HTR-8/SVneo (cell line): ENCODE measurements around the gene RAB24.
"Not testable (repeated sequence)": the region's sequence is repeated elsewhere in the genome, so short reads cannot be mapped to it uniquely, and the experiment has no call there.

Experiments
- DNase-seq: peaks from one replicate; pipeline ENCODE4 v3.0.0; 2011; ENCODE audit warnings: low spot score, mixed read lengths; ENCODE audit not compliant: insufficient read length
- FAIRE-seq: peaks from 2 replicates; lab custom pipeline; 2011; peaks lifted over from hg19 to GRCh38; lab: Jason Lieb, UNC

Gene RAB24

DNA sequence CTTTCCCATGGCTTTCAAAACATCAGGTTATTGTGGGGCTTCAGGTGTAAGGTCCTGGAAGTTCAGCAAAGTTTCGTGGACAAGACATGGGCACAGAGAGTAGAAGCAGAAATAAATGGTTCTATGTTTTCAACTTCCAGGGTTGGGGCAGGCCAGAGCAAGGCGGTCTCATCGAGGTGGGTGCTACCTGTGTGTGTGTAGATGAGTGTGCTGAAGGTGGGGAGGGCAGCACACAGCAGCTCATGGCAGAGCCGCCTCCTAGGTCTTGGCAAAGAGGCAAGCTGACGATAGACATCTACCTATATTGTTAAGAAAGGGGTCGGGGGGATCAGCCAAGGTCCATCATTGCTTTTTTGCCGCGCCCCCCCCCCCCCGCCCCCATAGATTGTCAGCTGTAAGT is 3.8 kb downstream of the RAB24 start:
- no peak for FAIRE-seq
- no peak for DNase-seq

- no peak for DNase-seq
- no peak for FAIRE-seq
Observed at GRCh38 chr5:177297922-177298321, 5.6 kb downstream of the RAB24 start.

- DNase-seq (no peak), FAIRE-seq (no peak)
Observed at GRCh38 chr5:177296581-177296980, 6.9 kb downstream of the RAB24 start.

DNA sequence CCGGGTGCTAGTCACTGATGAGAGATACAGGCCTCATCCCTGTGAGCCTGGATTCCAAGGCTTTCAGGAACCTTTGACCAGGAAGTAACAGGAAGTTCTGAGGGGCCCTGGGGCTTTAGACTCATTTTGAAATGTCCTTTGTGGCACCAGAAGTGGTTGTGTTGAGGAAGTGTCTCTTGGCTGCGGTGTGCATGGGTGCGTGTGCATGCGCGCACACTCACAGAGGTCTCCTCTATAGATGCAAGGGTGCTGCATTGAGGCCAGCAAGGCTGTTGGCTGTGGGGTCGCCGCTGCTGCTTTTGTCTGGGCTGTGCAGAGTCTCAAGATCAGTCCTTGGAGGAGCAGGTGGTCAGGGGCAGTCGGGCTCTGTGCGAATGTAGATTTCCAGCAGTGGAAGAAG is 7.6 kb downstream of the RAB24 start:
- DNase-seq (no peak), FAIRE-seq (no peak)

DNA sequence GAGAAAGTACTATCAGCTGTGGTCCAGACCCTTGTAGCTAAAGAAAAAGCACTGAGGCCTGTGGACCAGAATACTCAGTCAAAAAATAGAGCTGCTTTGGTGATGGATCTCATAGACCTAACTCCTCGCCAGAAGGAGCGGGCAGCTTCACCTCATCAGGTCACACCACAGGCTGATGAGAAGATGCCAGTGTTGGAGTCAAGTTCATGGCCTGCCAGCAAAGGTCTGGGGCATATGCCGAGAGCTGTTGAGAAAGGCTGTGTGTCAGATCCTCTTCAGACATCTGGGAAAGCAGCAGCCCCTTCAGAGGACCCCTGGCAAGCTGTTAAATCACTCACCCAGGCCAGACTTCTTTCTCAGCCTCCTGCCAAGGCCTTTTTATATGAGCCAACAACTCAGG is 8.9 kb downstream of the RAB24 start:
- FAIRE-seq: no peak
- DNase-seq: no peak

- DNase-seq: no peak
- no peak for FAIRE-seq
Observed at GRCh38 chr5:177293819-177294581, 9.5 kb downstream of the RAB24 start.

GRCh38 chr5:177291735-177292134 is 11.8 kb downstream of the RAB24 start:
- DNase-seq: no peak
- FAIRE-seq: no peak

- no peak for DNase-seq
- FAIRE-seq: no peak
Observed at GRCh38 chr5:177290816-177291596, 12.5 kb downstream of the RAB24 start.

- DNase-seq (no peak), FAIRE-seq (no peak)
Observed at GRCh38 chr5:177288191-177288590, 15.3 kb downstream of the RAB24 start.

GRCh38 chr5:177276886-177277285 is 26.6 kb downstream of the RAB24 start:
- FAIRE-seq: no peak

DNA sequence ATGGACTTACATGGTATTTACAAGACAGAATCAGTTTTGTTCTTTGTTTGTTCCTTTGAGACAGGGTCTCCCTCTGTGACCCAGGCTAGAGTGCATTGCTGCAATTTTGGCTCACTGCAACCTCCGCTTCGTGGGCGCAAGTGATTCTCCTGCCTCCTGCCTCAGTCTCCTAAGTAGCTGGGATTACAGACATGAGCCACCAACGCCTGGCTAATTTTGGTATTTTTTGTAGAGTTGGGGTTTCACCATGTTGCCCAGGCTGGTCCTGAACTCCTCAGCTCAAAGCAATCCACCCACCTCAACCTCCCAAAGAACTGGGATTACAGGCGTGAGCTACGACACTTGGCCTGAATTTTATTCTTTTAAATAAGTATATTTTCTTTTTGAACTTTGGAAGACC is 27.6 kb downstream of the RAB24 start:
- no peak for FAIRE-seq
- no peak for DNase-seq

More at GRCh38 chr5:177276886-177277285, 26.6 kb downstream of the RAB24 start:
- DNase-seq: no peak

DNA sequence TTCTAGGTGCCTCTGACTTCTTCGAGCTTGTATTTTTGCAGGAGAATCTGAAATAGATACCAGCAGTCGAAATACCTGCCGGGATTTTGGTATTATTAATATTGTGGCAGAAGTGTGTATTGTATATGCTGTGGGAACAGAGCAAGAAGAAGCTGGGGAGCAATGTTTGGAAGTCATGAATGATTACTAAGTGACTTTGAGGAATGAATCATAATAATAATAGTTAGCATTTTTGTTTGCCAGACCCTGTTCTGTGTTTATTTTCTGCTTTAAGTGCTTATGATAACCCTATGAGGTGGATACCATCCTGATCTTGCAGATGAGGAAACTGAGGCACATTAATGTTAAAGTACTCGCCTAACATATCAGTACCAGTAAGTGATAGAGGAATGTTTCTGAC is 32.4 kb downstream of the RAB24 start:
- DNase-seq (no peak), FAIRE-seq (no peak)

DNA sequence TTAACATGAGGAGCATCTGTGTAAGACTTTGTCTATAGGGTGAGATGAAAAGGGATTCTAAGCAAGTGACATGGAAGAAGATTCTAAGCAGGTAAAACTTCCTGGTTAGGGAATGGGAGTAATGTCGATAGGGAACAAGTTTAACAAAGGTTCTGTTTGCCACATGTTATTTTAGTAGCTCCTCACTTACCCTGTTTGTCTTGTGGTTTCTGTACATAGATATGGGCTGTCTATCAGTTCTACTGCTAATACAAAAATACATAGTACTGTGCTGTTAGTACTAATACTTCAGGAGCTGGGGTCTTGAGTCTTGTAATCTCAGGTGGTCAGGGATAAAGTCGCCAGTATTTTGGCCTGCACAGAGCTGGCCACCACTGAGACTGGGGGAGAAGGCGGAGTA is 32.9 kb downstream of the RAB24 start:
- DNase-seq: no peak
- no peak for FAIRE-seq

- no peak for DNase-seq
- FAIRE-seq: no peak
Observed at GRCh38 chr5:177269976-177270375, 33.5 kb downstream of the RAB24 start.

DNA sequence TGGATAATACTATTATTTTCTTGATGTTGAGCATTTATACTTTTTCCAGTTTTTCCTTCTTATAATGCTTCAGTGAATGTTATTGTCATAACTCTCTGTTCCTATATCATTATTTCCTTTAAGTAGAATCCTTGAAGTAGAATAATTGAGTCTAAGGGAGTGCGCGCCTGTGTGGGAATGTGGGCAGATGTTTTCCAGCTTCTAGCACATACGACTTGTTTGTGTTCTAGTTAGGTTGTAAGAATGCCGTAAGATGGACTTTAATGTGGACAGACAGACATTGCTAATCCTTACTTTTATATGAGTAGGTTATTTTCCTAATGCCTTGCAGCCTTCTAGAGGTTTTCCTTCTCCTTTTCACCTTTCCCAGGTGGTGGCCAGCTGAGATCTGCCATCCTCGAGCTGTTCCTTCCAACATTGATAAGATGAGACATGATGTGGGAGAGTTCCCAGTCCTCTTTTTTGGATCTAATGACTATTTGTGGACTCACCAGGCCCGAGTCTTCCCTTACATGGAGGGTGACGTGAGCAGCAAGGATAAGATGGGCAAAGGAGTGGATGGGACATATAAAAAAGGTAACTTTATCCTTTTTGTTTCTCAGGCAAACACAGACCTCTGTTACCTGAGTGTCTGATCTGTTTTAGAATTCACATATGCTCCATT is 34.2 kb downstream of the RAB24 start:
- no peak for DNase-seq
- no peak for FAIRE-seq

DNA sequence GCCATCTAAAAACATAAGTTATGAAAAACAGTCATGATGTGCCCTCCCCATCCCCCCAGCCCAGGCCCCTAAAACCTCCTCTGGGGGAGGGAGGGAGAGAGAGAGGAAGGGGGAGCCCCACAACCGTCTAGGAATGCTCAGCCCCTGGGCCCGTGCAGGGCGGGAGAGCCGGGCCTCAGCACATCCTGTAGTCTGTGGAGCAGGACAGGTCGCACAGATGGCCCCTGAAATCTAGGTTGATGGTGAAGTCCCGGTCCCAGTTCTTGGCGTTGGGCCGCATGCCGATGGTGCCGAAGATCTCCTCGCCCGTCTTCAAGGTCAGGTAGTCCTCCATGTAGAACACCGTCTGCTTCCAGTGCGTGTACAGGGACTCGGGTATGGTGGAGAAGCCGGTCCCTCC is 38.1 kb downstream of the RAB24 start:
- DNase-seq (no peak), FAIRE-seq (no peak)

DNA sequence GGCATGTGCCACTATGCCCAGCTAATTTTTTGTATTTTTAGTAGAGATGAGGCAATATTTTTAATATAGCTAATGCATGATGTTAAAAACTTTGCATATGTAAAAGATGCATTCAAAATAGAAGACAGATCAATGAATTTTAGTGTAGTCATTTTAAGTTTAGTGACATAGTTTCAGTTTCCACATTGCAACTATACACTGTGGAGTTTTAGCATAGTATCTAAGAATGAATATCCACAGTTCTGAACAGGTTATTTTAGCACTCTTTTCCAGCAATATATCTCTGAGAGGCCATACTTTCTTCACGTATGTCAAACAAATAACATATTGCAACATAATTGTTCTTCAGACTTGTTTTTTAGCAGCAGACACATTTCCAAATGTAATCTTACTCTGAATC is 39.3 kb downstream of the RAB24 start:
- DNase-seq (no peak), FAIRE-seq (no peak)

- FAIRE-seq: no peak
- no peak for DNase-seq
Observed at GRCh38 chr5:177261510-177261909, 42.0 kb downstream of the RAB24 start.

- FAIRE-seq (no peak), DNase-seq (no peak)
Observed at GRCh38 chr5:177260961-177261360, 42.6 kb downstream of the RAB24 start.

DNA sequence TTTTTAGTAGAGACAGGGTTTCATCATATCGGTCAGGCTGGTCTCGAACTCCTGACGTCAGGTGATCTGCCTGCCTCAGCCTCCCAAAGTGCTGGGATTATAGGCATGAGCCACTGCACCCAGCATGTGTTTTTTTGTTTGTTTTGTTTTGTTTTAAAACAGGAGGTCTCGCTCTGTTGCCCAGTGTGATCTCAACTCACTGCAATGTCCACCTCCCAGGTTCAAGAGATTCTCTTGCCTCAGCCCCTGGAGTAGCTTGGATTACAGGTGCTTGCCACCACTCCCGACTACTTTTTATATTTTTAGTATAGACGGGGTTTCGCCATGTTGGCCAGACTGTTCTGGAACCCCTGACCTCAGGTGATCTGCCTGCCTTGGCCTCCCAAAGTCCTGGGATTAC is 44.8 kb downstream of the RAB24 start:
- not testable (repeated sequence) for DNase-seq, FAIRE-seq

- FAIRE-seq (no peak), DNase-seq (no peak)
Observed at GRCh38 chr5:177256296-177256695, 47.2 kb downstream of the RAB24 start.
